ENCODE data around the gene ADCY1. TPM values are rescaled to one million over a fixed set of nuclear protein-coding genes. Genes with fewer than 3 reads are reported as not detected.

Gene ADCY1
- total and polyA plus RNA-seq, 12 donors, result 0.46 to 8.6 (median 3.4) TPM

GRCh38 chr7:45627691-45628456, 53.7 kb downstream of the ADCY1 start:
- peaks cover 0 to 18% (median 0%) of the 10 kb centered on the region in 11 donors for H3K9me3 ChIP-seq
- no peaks in the 10 kb centered on the region for H3K4me1 ChIP-seq
- ATAC-seq (no peak), DNase-seq (no peak)
- H3K27ac ChIP-seq, result no peak overlapping the region
- intact Hi-C loops (cut with DNase I), result no loop called here
- H3K4me3 ChIP-seq, result no peak overlapping the region
- no peaks in the 10 kb centered on the region for H3K27me3 ChIP-seq
- no peaks in the 10 kb centered on the region for H3K36me3 ChIP-seq
- no peak for TF ChIP-seq CTCF (IDR thresholded peaks at IDR 0.05)
- WGBS, 2 donors, result 92% methylated on average over 8 of the region's 8 CpGs

GRCh38 chr7:45631569-45631968, 57.4 kb downstream of the ADCY1 start:
- 97 to 100% methylated on average over 1 of the region's 1 CpG for WGBS, 2 donors
- intact Hi-C loops (cut with DNase I), result no loop called here
- Histone ChIP-seq H3K36me3 (no peaks in the 10 kb centered on the region), H3K27ac (no peak overlapping the region), H3K4me3 (no peak overlapping the region), H3K4me1 (no peaks in the 10 kb centered on the region), H3K9me3 (peaks cover 0 to 18% (median 0%) of the 10 kb centered on the region in 11 donors), H3K27me3 (no peaks in the 10 kb centered on the region)
- no peak for TF ChIP-seq CTCF (IDR thresholded peaks at IDR 0.05)
- ATAC-seq (no peak), DNase-seq (no peak)

GRCh38 chr7:45636733-45637132, 62.6 kb downstream of the ADCY1 start:
- Histone ChIP-seq H3K9me3 (no peaks in the 10 kb centered on the region), H3K4me3 (no peak overlapping the region), H3K27ac (no peak overlapping the region), H3K27me3 (no peaks in the 10 kb centered on the region), H3K4me1 (peaks cover 0 to 4% (median 0%) of the 10 kb centered on the region in 9 donors), H3K36me3 (no peaks in the 10 kb centered on the region)
- intact Hi-C loops (cut with DNase I), result no loop called here
- WGBS, 2 donors, result 96 to 98% methylated on average over 3 of the region's 3 CpGs
- DNase-seq (no peak), ATAC-seq (no peak)
- TF ChIP-seq CTCF (IDR thresholded peaks at IDR 0.05), result no peak

GRCh38 chr7:45638916-45639315, 64.7 kb downstream of the ADCY1 start:
- Histone ChIP-seq H3K36me3 (no peaks in the 10 kb centered on the region), H3K9me3 (no peaks in the 10 kb centered on the region), H3K4me3 (no peak overlapping the region), H3K27ac (no peak overlapping the region), H3K27me3 (no peaks in the 10 kb centered on the region), H3K4me1 (peaks cover 0 to 4% (median 0%) of the 10 kb centered on the region in 9 donors)
- intact Hi-C loops (cut with DNase I), result no loop called here
- ATAC-seq (no peak), DNase-seq (peak in 1 of 2 donors; percentile 1)
- TF ChIP-seq CTCF (IDR thresholded peaks at IDR 0.05), result no peak
- WGBS, 2 donors, result 66 to 74% methylated on average over 2 of the region's 2 CpGs
